GM20431 (cell line): ENCODE data around the gene APOD.
"Not testable (repeated sequence)": the region's sequence is repeated elsewhere in the genome, so short reads cannot be mapped to it uniquely, and the experiment has no call there.

Experiments used
- in situ Hi-C: fragments of 300-500 bp; cut with MseI, MboI; formaldehyde crosslinking; loops from one replicate; pipeline ENCODE4 v1.15.0; 2020; ENCODE audit warnings: low sequenced_read_pairs; ENCODE audit not compliant: unreplicated experiment

The APOD gene

DNA sequence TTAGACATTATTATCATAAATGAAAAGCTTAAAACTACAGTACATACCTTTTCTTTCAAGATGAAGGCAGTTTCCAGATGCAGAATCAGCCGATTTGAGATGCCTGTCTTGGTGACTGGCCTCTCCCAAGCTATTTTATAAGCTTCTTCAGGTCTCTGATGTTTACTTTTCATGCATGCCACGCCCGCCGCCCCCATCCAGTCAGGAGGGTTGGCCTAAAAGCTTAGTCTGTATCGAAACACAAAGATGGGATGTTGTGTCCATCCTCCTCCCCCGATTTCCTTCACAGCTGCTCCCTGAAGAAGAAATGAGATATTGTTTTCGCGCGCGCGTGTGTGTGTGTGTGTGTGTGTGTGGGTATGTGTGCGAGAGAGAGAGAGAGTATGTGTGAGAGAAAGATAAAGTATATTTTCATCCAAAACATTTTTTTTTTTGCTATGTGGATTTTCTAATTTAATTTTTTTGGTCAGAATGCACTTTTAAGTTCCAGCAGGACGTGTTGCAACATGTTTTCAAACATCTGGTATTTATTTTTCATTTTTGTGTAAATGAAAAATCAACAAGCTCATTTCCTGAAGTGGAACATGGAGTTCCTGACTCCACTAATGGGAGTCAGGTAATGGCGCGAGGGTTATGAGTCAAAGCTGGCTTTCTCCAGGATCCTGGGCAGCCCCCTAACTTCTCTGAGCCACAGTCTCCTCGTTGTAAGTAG is at the start of gene APOD:
TSS of gene APOD (minus strand) at position 110 of the 712 bp plus-strand sequence. CDS start 4,479 bp downstream, outside the sequence.
- in situ Hi-C loops, result no loop called here

DNA sequence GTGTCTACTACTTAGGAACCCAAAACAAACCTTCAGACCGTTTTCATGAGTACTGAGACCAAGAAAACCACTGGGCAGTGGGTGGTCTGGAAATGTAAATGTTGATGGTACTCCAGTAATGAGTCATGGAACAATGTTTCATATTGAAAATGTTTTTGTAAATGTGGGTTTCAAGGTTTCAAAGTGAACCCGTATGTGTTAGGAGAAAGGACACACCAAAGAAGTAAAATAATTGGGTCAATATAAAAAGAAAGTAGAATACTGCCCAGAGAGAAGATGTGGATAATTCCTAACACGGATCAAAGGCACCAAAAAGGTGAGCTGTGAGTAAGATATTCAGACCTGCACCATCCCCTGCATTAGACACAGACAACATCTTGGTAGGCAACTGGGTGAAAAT is 49.6 kb upstream of the APOD start:
- in situ Hi-C loops, result not testable (repeated sequence)

DNA sequence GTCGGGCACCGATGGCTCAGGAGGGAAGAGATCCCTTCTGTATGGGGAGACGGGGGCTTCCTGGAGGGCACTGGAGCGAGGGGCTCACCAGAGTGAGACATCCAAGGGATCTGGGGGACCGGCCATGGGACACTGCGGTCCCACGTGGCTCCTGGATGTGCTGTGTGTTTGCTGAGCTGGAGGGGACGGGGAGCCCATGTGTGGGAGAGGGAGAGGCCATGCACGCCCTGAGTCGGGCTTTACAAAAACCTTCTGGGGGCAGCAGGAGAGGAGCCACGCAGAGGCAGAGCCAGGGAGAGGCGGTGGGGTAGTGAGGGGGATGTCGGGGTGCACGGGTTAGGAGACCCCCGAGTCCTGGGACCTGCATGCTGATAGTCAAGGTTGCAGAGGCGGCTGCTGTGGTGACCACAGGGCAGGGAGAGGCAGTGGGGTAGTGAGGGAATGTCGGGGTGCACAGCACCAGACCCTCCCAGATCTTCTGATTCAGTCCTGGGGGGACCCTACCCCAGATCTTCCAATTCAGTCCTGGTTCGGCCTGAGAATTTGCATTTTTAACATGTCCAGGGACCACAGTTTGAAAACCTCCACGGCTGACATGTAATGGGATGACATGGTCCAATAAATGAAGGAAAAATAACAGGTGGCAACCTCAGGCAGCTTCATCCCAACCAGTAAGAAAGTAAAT is 48.9 kb upstream of the APOD start:
- in situ Hi-C loops, result not testable (repeated sequence)

DNA sequence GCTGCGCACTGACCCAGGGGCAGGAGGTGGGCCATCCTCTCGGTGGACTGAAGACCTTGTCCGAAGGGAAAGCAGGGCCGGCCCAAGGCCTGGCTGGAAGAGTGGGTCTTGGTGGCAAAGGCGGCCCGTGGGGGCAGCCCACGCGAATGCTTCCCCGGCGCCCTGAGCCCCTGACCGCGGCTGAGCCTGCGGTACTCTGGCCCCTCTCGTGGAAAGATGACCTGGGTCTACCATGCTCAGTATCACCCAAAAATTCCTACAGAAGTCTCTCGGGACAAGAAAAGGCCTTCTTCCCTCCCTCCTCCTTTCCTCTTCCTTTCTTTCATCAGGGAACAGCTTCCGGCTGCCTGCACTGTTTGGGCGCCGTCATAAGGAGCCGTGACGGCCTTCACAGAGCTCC is 48.3 kb upstream of the APOD start:
- in situ Hi-C loops, result not testable (repeated sequence)

DNA sequence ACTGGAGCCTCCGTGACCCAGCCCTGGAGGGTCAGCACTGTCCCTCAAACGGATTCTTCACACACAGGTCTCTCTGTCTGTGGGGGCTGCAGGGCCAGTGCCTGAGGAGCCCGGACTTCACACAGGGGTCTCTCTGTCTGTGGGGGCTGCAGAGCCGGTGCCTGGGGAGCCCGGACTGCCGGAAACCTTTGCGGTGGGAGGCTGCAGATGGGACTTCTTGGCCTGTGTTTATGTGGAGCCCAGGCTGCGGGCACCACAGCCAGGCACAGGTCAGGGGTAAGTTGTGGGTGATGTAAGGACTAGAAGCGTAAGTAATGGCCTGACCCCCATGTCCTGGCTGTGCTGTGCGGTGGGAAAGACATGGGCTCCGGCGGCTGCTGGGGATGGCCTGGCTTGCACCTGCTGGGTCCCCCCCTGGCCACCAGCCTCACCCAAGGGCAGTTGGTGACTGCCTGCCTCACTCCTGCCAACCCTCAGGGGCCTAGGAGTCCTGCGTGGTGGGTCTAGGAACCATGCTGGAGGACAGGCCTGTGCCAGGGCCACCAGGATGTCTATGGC is 47.3 kb upstream of the APOD start:
- in situ Hi-C loops, result not testable (repeated sequence)

DNA sequence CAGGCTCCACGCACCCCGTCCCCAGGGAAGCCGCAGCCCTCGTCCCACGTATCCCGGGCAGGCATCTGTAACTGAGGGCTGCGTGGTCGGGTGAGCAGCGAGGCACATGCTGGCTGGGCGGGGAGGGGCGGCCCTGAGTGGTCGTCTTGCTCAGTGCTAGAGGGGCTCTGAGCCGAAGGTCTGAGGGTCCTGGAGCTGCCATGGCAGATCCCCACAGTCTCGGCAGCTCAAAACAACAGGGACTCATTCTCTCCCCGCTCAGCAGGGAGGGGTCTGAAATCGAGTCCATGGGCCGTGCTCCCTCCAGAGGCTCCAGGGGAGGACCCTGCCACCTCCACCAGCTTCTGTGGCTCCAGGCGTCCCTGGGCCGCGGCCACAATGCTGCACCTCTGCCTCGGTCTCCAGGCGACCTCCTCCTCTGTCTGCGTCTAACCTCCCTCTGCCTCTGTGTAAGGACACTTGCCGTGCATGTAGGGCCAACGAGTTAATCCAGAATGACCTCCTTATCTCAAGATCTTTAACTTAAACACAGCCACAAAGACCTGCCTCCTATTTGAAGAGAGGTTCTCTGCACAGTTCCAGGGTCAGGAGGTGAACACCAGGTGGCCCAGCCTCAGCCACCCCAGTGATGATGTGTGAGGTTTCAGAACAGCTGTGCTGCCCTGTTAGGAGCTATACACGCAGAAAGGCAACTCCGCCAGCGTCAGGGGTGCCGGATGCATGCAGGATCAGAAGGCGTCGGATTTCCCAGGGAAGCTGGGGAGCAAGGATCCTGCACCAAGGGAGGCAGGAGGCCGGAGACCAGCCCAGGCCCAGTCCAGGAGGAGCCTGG is 46.6 kb upstream of the APOD start:
- in situ Hi-C loops, result not testable (repeated sequence)

DNA sequence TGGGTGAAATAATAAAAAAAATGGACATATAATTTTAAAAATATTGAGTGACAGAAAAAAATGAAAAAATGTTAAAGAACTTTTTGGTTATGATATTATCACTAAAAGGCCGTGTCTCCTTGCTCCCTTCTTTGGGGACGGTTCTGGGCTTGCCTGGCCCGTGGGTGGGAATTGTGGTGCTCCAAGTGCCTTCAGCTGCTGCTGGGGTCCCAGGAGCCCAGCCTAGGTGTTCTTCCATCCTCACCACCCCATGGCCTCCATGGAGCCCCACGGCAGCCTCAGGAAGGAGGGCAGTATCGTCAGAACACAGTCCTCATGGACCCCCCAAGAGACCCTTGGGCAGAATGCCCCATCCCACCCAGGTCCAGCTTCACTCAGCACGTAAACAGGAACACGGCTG is 45.9 kb upstream of the APOD start:
- in situ Hi-C loops, result not testable (repeated sequence)

DNA sequence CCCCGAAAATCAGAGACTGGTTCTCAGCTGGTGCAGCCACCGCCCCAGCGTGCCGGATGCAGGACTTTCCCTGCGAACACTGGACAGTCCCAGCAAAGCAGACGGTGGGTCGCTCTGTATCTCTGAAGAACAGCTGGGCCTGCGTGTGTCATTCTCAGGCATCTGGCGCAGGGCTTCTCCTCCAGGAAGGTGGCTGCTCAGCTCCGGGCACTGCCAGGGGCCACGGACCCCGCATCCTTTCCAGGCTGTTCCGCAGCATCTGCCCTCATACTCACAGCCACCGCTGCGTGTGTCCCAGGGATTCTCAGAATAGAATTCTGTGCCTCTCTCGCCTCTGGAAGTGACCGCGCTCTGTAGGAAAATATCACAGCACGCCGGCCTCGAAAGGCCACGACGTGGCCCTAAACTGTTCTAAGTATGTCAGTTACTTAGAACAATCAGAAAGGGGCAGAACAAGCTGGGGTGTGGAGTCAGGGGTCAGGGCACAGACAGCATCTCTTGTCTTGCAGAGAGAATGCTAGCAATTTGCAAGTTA is 44.7 kb upstream of the APOD start:
- in situ Hi-C loops, result not testable (repeated sequence)

DNA sequence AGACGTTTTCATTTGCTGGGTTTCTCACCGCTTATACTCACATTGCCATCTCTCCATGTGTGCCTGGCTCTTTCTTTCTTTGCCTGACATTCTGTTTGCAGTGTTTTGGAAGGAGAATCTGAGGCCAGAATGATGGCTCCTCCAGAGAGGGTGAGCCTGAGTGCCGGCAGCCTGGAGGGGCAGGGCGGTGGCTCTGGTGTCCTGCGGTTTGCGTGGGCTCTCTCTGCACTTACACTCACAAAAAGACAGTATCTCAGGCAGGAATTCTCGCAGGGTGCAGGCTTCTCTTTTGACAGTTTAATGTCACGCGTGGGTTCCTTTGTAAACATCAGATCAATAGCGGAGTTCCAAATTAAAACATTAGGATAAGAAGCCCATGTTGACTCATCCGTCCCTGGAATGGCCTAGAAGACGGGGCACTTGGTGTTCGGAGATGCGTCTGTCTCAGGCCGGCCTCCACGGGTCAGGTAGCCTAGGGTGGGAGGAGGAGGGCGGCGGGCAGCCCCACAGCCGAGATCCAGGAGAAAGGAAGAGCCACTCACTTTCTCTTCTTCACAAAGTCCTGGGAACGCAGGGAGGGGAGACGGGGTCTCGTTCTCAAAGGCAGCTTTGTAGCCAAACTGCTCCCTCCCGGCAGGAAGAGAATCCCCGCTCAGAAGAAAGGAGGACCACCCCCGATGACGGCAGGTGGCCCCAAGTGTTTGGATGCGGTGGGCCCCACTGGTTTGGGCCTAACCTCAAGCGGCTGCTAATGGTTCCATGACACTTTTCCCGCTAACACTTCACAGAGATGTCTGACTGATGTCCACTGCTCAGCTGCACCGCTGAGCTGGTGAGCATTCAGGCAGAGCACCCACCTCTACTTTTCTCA is 44.0 kb upstream of the APOD start:
- in situ Hi-C loops, result not testable (repeated sequence)

DNA sequence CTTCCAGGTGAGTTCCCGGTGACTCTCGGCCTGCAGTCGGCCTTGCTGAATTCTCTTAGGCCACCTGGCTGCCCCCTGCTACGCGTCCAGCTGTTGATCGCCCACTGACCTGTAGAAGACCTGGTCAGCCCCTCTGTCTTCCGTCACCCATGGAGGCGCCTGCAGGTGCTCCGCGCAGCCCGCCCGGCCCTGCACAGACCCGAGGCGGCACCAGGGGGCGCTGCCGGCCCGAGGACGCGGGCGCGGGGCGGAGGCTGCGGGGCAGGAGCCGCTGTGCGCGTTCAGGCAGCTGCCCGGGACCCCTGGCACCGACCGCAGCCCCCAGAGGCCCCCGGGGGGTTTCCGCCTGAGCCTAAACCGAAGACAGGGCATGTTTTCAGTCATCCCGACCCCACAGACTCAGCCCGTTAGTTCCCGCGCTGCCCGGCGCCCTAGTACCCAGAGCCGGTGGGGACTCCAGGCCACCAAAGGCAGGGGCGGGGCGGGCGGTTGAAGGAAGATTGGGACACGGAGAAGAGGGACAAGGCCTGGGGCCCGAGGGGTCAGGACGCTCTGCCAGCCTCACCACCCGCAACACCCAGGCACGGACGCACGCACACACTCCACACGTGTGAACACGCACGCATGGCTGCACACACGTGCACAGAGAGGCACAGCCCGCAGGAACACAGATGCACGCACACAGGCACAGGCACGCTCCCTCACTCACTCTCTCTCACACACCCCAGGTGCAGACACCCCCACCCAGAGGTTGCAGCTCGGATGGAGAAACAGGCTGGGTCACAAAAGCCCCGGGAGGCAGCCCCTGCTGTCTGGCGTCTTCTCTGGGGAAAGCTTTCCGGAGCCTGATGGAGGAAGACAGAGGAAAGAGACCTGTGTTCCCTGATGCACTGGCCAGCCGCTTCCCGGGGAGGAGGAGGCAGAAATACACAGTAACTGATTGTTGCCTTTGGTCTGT is 41.1 kb upstream of the APOD start:
- in situ Hi-C loops, result loop anchor here (25.0 kb wide), 1 partner anchor 212 kb away; no protein-coding TSS in a partner anchor

DNA sequence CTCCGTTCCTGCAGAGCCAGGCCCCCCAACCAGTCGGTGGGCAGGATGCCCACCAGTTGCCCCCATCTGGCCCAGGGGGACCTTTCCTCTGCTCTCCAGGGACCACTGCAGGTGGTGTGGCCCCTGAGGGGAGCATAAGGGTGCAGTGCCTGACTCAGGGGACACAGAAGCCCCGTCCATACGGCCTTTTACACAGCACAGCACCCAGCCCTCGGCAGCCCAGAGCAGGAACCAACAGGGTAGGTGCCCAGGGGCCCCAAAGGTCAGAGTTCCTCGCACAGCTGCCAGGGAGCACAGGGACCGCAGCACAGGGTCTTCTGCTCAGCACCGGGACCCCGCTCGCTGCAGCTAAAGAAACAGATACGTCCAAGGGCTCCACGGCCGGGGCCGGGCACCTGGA is 40.4 kb upstream of the APOD start:
- in situ Hi-C loops, result loop anchor here (25.0 kb wide), 1 partner anchor 213 kb away; no protein-coding TSS in a partner anchor

DNA sequence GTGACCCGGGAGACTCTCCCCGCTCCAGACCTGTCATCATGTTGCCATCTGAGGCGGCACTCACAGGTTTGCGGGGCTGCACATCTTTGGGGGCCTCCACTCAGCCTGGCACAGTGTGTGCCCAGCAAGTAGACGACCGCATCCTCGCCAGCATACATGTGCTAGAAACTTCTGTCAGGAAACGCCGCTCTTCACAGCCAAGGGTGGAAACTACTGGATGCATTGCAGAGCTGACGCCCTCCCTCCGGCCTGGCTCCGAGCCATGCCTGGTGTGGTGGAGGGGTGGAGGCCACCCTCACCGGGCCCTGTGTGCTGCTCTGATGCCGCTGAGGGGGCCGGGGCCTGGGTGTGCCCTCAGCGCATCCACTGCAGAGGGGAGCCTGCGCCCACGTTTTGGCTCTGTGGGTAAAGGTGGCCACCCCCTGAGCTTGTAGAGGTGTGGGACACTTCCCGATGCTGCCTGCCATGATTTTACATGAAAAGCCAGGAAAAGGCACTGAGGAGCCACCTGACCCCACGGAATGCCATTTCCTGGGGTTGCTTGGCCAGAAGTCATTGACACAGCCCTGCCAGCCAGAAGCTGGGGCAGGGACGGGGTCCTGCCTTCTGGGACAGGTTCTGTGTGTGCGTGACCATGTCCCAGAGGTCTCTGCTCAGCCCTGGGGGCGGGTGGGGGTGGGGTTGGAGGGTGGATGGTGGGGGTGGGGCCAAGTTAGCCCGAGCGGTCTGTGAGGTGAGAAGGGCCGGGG is 39.7 kb upstream of the APOD start:
- in situ Hi-C loops, result loop anchor here (25.0 kb wide), 1 partner anchor 214 kb away; no protein-coding TSS in a partner anchor

DNA sequence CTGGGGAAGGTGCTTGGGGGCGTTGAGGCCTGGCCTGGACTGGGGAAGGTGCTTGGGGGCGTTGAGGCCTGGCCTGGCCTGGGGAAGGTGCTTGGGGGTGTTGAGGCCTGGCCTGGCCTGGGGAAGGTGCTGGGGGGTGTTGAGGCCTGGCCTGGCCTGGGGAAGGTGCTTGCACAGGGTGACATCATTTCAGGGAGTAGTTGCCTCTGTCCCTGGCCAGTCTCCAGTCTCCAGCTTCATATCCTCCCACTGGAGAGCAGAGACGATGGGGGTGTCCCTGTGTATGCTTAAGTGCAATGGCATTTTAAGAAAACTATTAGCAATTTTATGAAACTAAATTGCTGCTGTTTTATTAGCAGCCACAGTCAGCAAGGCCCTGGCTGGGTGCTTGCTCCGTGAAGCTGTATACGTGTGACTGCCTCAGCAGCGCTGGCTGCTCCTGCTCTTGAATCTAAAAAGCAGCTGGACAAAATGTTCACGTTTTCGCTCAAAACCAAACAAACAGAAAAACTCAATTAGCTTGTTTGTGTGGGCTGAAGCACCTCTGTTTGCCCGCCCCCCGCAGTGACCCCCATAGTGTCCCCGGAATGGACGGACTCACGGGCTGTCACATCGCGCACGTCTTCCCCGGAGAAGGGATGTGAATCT is 38.9 kb upstream of the APOD start:
- in situ Hi-C loops, result loop anchor here (25.0 kb wide), 1 partner anchor 215 kb away; no protein-coding TSS in a partner anchor

DNA sequence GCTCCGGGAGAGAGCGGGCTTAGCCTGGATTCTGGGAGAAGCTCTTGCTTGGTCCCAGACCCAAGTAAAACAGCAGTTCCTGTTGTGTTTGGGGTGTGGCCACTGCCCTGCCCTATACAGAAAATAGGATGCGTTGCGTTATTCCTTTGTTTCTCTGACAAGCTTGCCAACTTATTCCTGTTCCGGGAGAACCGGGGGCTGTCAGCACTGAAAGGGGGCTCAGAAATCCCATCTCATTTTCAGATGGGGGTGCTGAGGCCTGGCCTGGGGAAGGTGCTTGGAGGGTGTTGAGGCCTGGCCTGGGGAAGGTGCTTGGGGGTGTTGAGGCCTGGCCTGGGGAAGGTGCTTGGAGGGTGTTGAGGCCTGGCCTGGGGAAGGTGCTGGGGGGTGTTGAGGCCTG is 38.3 kb upstream of the APOD start:
- in situ Hi-C loops, result loop anchor here (25.0 kb wide), 1 partner anchor 215 kb away; no protein-coding TSS in a partner anchor

DNA sequence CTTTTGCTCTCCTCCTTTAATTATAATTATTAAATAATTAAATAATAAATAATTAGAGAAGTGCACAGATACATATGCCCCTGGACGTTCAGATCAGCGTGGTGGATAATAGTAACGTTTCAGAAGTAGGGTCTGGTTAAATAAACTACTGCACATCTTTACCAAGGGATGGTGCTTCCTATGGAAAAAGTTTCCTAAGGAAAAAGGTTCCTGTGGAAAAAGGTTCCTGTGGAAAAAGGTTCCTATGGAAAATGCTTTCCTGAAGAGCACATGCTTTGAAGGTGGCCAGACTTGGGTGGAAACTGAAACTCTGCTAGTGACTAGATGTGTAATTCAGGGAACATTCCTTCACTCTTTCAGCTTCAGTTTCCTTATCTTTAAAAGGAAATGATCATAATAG is 37.4 kb upstream of the APOD start:
- in situ Hi-C loops, result loop anchor here (25.0 kb wide), 1 partner anchor 216 kb away; no protein-coding TSS in a partner anchor

DNA sequence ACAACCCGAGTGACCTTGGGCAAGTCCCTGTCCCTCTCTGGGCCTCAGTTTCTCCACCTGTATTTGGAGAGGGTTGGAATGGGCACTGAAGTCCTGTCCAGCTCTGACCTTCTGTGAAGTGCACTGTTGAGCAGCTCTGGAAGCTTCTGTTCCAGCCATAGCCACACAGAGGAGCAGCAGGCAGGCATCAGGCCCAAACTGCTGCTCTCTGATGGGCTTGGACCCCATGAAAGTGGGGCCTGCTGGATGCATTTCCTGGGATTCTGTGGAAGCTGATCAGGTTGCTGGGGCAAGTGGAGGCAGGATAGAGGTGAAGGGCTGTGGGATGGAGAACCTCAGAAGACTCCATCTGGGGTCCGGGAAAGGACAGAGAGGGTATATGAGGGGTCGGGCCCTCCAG is 36.7 kb upstream of the APOD start:
- in situ Hi-C loops, result loop anchor here (25.0 kb wide), 1 partner anchor 217 kb away; no protein-coding TSS in a partner anchor
